GM12874 (cell line): ENCODE results near the gene LILRB2.

ENCODE experiments used
- TF ChIP-seq, protein P1 (sequence below): IDR thresholded peaks from 2 replicates; pipeline ENCODE4 v1.5.1; 2011; ENCODE audit warnings: low read depth, mild to moderate bottlenecking, control low read depth, low read length, moderate library complexity; ENCODE audit not compliant: insufficient read depth

LILRB2 gene

DNA sequence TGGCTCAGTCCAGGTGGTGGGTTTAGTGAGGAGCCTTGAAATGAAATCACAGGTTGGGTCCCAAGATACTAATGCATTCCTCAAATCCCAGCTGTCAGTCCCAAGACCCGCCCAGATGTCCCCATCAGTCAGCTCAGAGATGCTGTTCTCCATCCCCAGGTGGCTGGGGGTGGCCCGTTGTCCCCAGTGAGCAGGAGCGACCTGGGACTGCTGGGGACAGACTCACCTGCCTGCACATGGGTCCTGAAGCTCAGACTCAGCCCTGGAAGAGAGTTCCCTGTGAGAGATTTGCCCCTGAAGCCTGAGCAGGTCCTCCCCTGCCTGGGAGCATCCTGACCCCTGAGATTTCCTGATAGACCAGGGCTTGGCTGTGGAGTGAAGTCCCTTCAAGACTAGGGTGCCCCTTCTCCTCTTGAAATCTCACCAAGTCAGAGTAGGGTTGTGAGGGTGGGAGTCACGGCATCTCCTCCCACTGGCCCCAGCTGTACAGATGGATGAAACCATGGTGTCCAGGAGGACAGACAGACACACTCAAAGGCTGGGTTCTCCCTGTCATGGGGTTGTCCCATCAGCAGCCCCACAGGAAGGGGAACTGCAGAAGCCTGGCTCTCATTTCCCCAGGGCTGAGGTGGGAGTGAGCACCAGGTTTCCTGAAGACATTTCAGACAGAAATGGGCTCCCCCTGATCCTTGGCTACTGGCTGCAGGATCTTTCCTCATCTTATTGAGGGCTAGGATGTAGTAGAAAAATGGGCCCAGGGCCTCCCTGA, 17.6 kb upstream of the LILRB2 start:
- TF ChIP-seq, protein P1, sequence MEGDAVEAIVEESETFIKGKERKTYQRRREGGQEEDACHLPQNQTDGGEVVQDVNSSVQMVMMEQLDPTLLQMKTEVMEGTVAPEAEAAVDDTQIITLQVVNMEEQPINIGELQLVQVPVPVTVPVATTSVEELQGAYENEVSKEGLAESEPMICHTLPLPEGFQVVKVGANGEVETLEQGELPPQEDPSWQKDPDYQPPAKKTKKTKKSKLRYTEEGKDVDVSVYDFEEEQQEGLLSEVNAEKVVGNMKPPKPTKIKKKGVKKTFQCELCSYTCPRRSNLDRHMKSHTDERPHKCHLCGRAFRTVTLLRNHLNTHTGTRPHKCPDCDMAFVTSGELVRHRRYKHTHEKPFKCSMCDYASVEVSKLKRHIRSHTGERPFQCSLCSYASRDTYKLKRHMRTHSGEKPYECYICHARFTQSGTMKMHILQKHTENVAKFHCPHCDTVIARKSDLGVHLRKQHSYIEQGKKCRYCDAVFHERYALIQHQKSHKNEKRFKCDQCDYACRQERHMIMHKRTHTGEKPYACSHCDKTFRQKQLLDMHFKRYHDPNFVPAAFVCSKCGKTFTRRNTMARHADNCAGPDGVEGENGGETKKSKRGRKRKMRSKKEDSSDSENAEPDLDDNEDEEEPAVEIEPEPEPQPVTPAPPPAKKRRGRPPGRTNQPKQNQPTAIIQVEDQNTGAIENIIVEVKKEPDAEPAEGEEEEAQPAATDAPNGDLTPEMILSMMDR, result no peak

DNA sequence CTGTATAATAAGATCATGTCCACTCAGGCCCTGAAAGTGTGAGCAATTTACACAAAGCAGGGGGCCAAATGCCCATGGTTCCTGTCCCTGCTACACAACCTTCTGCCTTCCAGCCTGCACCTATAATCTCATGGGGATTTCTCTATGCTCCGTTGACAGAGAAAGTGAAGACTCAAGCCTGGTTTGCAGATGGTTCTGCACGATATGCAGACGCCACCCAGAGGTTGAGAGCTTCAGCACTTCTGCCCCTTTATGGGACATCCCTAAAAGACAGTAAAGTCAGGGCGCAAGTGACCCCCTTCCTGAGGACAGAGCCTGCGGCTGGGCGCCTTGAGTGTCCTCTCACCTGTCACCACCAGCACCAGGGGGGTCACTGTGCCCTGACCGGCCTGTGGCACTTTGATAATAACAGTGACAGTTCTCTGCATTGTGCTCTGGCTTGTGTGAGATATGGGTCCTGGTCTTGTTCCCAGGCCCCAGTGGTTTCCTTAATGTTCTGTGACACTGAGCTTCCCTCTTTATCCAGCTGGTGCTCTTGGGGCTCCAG, 16.9 kb upstream of the LILRB2 start:
- TF ChIP-seq, protein P1, result 0 out of 2 replicates have a peak, but pooled peaks have one; percentile 36

DNA sequence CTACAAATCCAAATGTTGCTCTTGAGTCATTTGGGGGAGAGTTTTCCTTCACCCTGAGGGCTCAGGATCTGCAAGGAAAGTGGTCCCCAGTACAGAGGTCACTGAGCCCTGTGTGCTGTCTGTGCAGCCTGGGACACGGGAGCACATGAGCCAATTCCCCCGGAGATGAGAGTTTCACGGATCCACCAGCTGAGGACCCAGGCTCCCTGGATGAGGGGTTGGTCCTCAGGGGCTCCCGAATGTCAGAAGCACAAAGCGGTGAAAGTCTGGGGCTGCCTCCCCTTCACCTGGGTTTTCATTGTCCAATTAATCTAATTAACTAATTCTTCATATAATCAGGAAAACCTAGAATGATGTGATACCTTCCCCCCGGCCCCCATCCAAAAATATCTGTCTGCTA, 13.6 kb upstream of the LILRB2 start:
- TF ChIP-seq, protein P1, result no peak

DNA sequence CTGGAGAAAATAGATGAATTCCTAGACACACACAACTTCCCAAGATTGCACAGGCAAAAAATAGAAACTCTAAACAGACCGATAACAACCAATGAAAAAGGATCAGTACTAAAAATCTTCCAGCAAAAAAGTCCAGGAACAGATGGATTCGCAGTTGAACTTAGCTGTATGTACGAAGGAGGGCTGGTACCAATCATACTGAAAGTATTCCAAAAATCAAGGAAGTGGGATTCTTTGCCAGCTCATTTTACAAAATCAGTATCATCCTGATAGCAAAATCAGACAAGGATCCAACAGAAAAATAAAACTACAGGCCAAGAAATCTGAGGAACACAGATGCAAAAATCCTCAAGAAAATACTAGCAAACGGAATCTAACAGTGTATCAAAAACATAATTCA, 6.5 kb upstream of the LILRB2 start:
- TF ChIP-seq, protein P1, result no peak

DNA sequence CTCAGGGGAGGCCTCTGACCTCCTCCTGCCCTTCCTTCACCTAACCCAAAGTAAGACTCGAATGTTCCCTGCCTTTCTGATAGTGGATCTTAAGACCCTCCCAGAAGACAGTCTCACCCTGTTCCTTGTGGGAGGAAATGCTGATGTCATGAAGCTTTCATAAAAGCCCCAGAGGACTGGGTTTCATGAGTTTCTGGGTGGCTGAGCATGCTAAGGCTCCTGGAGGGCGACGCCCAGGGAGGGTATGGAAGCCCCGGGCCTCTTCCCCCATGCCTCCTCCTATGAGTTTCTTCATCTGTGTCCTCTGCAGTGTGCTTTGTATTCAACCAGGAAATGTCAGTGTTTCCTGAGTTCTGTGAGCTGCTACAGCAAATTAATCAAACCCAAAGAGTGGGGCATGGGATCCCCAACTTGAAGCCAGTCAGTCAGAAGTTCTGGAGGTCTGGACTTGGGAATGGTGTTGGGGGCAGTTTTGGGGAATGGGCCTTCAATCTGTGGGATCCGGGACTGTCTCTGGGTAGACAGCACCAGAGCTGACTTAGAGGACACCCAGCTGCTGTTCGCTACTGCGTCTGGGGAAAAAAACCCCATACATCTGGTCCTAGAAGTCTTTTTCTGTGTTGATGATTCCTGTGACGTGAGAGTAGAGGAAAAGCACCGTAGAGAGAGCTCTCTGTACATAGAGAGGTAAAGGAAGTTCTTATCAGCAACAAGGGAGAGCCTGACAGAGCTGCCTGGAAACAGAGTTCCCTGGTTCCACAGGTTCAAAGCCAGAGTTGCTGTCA, 2.0 kb upstream of the LILRB2 start:
- TF ChIP-seq, protein P1, result no peak

DNA sequence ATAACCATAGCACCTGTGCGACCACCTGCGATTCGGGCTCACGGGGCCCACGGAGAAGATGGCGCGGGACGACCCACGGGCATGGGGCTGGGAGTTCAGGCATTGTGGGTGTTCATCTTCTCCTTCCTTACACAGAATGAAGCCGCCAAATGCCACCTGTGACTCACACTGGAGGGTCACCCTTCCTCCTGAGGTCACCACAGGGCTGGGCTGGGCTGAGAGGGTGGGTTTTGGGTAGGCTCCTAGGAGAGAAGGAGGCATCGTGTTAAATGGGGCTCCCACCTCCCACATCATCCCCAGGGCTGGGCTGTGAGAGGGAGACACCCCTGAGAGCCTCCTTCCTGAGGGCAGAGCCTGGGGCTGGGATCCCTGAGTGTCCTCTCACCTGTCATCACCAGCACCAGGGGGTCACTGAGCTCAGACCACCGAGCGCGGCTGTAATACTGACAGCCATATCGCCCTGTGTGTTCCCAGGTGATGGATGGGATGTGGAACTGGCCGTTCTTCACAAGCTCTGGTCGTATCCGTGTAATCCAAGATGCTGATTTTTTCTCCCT, 1.4 kb downstream of the LILRB2 start:
- TF ChIP-seq, protein P1, result no peak

DNA sequence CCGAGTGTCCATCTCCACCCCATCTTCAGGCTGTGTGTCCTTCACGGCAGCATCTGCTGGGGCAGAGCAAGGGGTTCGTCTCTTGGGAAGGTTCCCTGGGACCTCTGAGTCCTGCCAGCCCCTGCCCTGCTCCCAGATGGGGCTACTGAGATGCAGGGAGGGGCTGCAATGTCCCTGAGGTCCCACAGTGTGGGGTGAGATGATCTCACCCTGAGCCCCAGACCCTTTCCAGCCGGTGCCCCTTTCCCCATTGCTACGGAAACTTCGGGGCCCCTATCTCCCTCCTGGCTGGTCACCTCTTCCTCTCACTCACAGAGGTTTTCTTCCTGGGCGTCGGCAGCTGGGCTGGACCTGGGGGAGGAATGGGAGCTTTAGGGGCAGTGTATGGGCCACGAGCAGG, 5.0 kb downstream of the LILRB2 start:
- TF ChIP-seq, protein P1, result no peak
